HG02885 (cell line): ENCODE data around the gene TAGLN.

Experiments used
- ATAC-seq: cut with Tn5 transposase; IDR thresholded peaks from one replicate; pipeline ENCODE4 v1.9.1; 2021; ENCODE audit warnings: mild to moderate bottlenecking; ENCODE audit not compliant: unreplicated experiment, poor library complexity

Gene TAGLN

GRCh38 chr11:117228091-117228490 is 28.9 kb downstream of the TAGLN start:
- no peak for ATAC-seq

DNA sequence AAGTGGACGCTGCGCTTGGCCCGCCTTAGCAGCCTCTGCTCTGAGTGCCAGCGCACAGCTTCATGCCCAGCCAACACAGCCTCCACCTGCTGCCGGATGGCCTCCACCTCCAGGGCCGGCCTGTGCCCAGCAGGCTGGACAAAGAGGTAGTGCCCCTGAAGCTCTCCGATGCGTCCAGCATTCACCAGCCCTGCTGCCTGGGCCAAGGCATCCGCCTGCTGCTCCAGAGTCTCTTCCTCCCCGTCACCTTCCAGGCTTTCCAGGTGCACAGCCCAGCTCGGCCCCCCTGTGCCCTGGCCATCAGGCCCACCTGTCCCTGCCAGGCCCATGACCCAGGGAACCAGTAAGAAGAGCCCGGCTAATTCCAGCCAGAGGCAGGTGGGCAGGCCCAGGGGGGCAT is 30.2 kb downstream of the TAGLN start:
- no peak for ATAC-seq

DNA sequence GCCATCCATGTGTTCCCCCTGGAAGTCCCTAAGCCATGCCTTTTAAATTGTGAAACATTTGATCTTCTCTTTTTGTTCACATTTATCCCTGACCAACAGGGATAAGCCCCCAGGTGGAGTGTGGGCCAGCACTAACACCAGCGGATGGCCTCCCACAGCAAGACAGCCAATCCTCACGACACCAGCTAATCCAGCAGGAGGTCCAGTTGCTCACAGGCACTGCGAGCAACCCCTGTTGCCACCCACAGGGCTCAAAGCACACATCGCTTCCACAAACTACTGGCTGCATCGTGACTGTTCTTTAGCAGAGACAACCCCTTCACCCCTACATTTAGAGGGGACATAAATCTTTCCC is 30.7 kb downstream of the TAGLN start:
- ATAC-seq, result no peak

GRCh38 chr11:117230286-117230961 is 31.3 kb downstream of the TAGLN start:
- ATAC-seq, result no peak

DNA sequence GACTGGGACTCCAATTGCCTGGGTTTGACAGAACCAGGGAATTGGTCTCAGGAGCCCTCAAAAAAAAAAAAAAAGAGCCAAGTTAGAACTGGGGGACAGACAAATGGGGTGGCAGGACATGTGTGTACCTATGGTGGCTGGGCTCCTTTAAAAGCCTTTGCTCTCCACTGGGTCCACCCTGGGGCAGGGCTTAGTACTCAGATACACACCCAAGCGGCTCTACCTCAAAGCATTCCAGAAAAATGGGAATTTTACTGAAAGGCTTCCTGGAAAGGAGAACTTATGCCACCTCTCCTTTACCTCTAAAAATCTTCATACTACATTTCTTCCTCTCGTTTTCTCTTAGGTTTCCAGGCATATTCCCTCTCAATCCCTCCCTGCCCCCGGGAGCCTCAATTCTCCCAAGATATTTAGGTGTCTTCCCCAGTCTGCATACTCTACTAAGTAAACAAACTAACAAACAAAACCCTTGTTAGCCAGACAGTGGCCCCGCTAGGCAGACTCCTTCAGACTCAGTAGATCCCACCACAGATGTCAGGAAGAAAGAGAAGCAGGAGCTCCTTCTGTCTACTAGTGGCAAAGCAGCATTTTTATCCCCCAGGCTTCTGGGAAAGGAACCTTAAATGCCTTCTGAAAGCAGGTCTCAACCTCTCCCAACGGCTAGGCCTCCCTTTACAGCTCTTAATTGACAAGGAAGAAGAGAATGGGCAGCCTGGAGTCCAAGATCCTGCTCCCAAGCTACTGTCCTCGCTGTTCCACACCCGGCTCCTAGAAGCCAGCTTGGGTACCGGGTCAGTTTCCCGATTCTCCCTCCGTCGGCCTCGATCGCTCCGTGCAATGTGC is 32.0 kb downstream of the TAGLN start:
- ATAC-seq, result no peak

DNA sequence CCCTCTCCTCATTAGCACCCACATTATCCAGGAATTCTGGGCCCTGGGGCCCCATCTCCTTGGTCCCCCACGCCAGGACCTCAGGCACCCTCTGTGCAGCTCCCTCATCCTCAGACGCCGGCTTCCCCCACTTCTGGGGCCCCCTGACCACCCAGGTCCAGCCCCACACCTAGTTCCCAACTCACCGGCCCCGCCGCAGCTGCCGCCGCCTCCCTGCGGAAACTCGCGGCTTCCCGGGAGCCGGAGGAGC is 32.6 kb downstream of the TAGLN start, which contains the start of gene PCSK7:
Gene PCSK7, minus strand, starts transcription at position 232 of the 250 bp plus-strand sequence. CDS start 2,229 bp downstream, outside the sequence.
- ATAC-seq, result no peak

DNA sequence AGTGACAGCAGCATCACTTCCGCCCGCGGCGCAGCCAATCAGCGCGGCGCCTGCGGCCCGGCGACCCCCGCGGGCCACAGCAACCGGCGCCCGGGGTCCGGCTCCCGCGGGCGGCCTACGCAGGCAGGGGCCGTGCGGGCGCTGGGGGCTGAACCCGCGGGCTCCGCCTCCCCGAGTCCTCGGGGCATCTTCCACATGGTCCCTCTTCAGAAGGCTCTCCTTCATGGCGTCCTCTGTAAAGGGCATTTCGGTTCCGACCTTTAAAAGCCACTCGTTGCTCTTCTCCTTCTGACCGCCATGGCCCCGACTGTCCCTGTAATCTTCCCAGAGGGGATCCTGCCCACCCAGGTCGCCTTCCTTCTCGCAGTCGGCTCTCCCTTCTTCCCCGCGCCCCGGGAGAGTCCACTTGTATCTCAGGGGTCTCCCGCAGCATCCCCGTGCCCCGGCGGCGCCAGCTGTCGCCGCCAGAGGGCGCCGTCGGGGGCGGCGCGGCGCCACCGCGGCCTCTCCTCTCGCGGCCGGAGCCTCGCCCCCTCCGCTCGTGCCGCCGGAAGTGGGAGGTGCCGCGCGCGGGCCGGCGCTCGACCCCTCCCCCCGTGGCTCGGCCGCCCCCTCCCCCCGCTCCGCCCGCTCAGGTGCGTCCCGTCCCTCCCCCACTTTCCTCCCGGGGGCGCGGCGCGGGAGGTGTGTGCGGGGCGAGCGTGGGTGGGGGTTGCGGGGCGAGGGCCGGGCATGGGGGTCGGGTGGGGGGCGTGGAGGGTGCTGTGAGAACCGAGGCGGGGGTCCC is 33.1 kb downstream of the TAGLN start, which contains the start of gene RNF214:
Gene RNF214, plus strand, starts transcription at position 580 of the 787 bp plus-strand sequence. CDS start 1,602 bp downstream, outside the sequence.
- ATAC-seq, result peak; percentile 77

- ATAC-seq, result no peak
Observed at GRCh38 chr11:117232911-117233409, 33.8 kb downstream of the TAGLN start.

- ATAC-seq, result no peak
Observed at GRCh38 chr11:117238221-117238620, 39.1 kb downstream of the TAGLN start.

DNA sequence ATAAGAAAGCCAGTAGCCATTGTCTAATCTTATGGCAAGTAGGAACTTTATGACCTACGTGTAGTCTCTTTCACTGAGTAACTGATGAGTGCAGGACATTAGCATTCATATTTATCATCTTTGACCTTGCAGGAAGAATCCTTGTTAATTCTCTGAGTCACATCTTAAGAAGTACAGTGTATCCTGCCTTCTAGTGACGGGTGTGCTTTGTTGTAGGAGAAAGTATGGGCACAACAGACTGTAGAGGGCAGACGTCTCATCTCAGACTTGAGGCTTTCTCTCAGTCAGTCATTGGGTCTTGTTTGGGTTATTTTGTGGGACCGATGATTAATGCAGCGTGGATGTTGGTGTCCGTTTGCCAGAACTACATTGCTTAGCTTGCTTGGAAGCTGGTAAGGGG is 40.1 kb downstream of the TAGLN start:
- ATAC-seq, result no peak

- ATAC-seq, result no peak
Observed at GRCh38 chr11:117248341-117248740, 49.2 kb downstream of the TAGLN start.

GRCh38 chr11:117249571-117249970 is 50.4 kb downstream of the TAGLN start:
- ATAC-seq, result no peak

DNA sequence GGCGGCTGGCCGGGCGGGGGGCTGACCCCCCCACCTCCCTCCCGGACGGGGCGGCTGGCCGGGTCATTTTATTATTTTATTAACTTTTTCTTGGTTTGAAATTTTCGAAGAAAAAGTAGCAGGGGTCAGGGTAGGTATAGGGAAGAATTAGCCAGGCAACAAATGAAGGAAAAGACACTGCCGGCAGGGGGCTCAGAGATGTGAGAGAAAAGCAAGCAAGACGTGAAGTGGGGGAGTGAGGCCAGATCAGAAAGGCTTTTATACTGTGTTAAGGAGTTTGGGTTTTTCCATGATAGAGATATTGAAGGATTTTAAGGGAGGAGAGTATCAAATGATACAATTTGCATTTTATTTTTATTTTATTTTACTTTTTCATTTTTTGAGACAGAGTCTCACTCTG is 52.3 kb downstream of the TAGLN start:
- no peak for ATAC-seq

GRCh38 chr11:117255966-117256365 is 56.8 kb downstream of the TAGLN start:
- ATAC-seq, result no peak

- no peak for ATAC-seq
Observed at GRCh38 chr11:117256573-117256972, 57.4 kb downstream of the TAGLN start.
